GM12891 (cell line): ENCODE measurements around the gene CCT6B.
"Not testable (repeated sequence)": the region's sequence is repeated elsewhere in the genome, so short reads cannot be mapped to it uniquely, and the experiment has no call there.

ENCODE experiments used
- PAX5 ChIP-seq: IDR thresholded peaks from 2 replicates; pipeline ENCODE4 v1.6.1; 2011; ENCODE audit warnings: low read length, moderate library complexity, mild to moderate bottlenecking; ENCODE audit not compliant: insufficient read depth, severe bottlenecking
- POLR2A ChIP-seq: IDR thresholded peaks from 2 replicates; pipeline ENCODE4 v1.6.1; 2011; ENCODE audit warnings: low read depth, low read length, control low read depth
- POLR2AphosphoS5 ChIP-seq: IDR thresholded peaks from 2 replicates; pipeline ENCODE4 v1.6.1; 2011; ENCODE audit warnings: low read depth, low read length, control low read depth
- POU2F2 ChIP-seq: IDR thresholded peaks from 2 replicates; pipeline ENCODE4 v1.6.1; 2011; ENCODE audit warnings: low read depth, mild to moderate bottlenecking, control low read depth, low read length, moderate library complexity
- SPI1 ChIP-seq: IDR thresholded peaks from 2 replicates; pipeline ENCODE4 v1.6.1; 2011; ENCODE audit warnings: low read depth, low read length, control low read depth
- TAF1 ChIP-seq: IDR thresholded peaks from 2 replicates; pipeline ENCODE4 v1.6.1; 2011; ENCODE audit warnings: low read depth, low read length, control low read depth

GRCh38 chr17:34950780-34951179, 10.5 kb downstream of the CCT6B start:
- TF ChIP-seq TAF1, POLR2AphosphoS5, POLR2A, SPI1, PAX5, POU2F2: not testable (repeated sequence)
